ENCODE data around the gene CCN2.

DNA sequence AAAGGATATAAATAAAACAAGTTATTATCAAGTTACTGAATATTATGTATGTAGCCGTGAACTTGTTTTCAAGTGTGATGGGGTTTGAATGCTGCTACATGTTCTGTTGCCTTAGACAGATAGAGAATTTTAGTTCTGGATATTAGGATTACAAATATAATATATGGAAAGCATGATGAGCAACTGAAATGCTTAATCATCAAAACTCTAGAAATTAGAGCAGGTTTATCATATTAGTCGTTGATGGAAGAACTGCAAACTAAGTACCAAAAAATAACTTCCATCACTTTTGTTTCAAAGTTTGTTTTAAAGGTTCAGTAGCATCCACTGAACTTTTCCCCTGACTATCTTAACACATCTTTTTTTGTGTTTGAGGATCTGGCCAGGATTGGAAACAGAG is 49.1 kb upstream of the CCN2 start:
- TF ChIP-seq, protein P1, sequence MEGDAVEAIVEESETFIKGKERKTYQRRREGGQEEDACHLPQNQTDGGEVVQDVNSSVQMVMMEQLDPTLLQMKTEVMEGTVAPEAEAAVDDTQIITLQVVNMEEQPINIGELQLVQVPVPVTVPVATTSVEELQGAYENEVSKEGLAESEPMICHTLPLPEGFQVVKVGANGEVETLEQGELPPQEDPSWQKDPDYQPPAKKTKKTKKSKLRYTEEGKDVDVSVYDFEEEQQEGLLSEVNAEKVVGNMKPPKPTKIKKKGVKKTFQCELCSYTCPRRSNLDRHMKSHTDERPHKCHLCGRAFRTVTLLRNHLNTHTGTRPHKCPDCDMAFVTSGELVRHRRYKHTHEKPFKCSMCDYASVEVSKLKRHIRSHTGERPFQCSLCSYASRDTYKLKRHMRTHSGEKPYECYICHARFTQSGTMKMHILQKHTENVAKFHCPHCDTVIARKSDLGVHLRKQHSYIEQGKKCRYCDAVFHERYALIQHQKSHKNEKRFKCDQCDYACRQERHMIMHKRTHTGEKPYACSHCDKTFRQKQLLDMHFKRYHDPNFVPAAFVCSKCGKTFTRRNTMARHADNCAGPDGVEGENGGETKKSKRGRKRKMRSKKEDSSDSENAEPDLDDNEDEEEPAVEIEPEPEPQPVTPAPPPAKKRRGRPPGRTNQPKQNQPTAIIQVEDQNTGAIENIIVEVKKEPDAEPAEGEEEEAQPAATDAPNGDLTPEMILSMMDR (IDR thresholded peaks at IDR 0.05) = no peak
- TF ChIP-seq EZH2 (IDR thresholded peaks at IDR 0.05) = no peak
- no peak for TF ChIP-seq EZH2phosphoT487 (IDR thresholded peaks at IDR 0.05)
